GM19468 (cell line): Measurements from ENCODE around the gene OASL.
"Not testable (repeated sequence)": the region's sequence is repeated elsewhere in the genome, so short reads cannot be mapped to it uniquely, and the experiment has no call there.

Source experiments
- ATAC-seq: cut with Tn5 transposase; IDR thresholded peaks from one replicate; pipeline ENCODE4 v1.9.1; 2021; ENCODE audit warnings: mild to moderate bottlenecking, moderate library complexity, moderate number of reproducible peaks; ENCODE audit not compliant: unreplicated experiment; ENCODE audit errors: extremely low read depth

The OASL gene

GRCh38 chr12:121060149-121061001, 21.3 kb upstream of the OASL start:
- ATAC-seq: peak; percentile 65

GRCh38 chr12:121059031-121059898, 20.2 kb upstream of the OASL start:
- ATAC-seq: no peak

DNA sequence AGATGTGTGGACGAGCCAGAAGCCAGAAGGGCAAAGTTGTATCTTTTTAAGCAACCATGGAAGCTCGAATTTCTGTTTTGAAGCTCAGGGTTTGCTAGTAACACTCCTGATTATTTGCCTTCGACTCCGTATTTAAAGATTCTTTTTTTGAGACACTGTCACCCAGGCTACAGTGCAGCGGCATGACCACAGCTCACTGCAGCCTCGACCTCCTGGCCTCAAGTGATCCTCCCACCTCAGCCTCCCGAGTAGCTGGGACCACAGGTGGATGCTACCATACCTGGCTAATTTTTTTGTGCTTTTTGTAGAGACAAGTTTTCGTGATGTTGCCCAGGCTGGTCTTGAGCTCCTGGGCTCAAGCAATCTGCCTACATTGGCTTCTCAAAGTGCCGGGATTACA, 18.7 kb upstream of the OASL start:
- no peak for ATAC-seq

DNA sequence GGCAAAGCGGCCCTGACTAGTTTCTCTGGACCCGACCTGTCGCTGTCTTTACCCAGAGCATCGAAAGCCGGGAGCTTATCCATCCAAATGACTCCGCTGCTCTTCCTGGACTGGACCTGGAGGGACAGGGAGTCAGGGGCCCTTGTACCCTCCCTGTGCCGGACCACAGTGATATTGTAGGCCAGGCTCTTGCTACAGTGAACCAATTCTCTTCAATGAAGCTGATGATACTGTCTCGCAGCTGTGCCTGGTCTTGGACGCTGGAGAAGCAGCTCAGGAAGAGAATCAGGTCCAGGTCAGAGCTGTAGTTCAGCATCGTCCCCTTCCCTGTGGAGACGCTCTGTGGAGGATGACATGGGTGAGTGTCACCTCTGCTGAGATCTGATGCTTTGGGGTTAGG, 14.7 kb upstream of the OASL start:
- ATAC-seq: no peak

DNA sequence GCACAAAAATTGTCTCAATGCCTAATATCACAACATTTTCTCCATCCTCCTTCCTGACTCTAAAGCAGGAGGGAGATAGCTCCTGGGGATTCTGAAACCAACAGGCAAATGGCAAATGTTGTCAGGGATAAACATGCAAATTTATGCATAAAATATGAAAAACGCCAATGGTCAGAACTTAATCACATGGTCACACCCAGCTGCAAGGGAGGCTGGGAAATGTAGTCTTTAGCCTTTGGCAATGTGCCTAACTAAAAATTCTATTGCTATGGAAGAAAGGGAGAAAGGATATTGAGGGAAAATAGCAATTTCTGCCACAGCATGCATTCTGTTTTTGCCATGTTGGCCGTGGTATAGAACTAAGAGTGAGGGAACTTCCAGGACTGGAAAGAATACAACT, 11.7 kb upstream of the OASL start:
- ATAC-seq: no peak

GRCh38 chr12:121048442-121048841, 9.4 kb upstream of the OASL start:
- ATAC-seq: no peak

- ATAC-seq: not testable (repeated sequence)
These were observed 8.4 kb upstream of the OASL start for GRCh38 chr12:121047400-121047799.

GRCh38 chr12:121043067-121043466, 4.0 kb upstream of the OASL start:
- ATAC-seq: no peak

GRCh38 chr12:121036810-121037326, 2.2 kb downstream of the OASL start:
- no peak for ATAC-seq

DNA sequence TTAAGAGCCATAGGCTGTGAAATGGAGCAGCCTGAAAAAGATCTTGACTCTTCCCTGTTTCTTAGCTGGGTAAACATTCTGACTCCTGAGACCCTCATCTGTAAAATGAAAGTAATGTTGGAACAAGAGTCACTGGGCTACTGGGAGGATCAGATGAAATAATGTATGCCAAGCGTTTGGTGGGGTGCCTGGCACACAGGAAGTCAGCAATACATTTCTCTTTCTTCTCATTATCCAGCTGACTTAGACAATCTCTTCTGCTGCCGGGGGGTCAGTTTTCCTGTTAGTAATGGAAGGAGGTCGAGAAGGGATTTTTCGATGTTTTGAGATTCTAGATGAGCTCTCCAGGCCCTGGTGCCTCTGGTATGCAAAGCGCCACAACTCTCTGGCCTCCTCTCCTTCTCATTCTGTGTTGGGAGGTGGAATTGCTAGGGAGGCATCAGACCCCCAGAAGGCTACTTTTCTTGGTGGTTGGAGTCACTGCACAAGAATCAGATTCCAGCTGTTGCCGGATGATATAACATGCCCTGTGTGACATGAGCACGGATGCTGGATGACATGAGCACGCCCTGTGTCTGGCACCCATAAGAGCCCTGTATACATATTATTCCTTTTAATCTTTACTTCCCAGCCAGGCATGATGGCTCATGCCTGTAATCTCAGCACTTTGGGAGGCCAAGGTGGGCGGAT, 4.3 kb downstream of the OASL start:
- no peak for ATAC-seq

DNA sequence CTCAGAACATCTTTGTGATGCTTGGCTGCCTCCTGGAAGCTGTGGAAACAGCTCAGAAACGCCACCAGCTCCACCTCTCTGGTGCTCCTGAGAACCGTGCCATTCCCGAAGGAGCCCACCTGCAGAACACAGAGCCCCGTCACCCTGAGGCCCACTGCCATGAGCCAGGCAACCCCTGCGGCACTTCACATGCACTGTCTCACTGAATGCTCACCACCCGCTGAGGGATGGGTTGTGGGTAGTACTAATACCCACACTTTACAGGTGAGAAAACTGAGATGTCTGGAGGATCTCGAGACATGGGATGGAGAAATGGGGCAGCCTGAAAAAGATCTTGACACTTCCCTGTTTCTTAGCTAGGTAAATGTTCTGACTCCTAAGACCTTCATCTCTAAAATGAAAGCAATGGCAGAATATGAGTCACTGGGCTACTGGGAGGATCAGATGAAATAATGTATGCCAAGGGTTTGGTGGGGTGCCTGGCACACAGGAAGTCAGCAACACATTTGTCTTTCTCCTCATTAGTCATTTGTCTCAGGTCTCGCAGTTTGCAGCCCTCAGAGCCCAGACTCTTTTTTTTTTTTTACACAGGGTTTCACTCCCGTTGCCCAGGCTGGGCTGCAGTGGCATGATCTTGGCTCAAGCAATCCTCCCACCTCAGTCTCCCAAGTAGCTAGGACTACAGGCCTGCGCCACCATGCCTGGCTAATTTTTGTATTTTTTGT, 5.3 kb downstream of the OASL start:
- no peak for ATAC-seq

GRCh38 chr12:121030576-121031212, 8.4 kb downstream of the OASL start:
- ATAC-seq: no peak

DNA sequence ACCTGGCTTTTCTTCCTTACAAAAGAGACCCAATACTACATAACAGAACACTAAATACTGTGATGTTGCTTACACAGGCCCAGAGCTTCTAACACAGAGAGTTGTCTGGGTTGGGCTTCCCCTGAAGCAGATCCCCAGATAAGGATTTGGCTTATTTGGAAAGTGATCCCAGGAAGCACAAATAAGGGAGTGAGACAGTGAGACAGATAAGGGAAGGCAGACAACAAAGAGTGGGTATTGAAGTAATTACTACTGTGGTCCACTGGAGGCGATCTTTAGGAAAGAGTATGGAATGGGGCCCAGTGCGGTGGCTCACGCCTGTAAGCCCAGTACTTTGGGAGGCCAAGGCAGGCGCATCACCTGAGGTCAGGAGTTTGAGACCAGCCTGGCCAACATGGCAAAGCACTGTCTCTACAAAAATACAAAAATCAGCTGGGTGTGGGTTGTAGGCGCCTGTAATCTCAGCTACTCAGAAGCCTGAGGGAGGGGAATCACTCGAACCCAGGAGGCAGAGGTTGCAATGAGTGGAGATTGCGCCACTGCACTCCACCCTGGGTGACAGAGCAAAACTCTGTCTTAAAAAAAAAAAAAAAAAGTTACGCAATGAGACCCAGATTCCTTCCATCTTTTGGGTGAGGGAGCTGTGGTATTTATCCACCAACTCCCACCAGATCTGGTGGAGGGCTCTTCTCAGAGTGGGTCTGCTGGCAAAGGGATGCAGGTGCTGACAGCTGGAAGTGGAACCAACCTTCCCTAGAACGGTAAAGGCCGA, 12.6 kb downstream of the OASL start:
- no peak for ATAC-seq

- ATAC-seq: no peak
These were observed 13.4 kb downstream of the OASL start for GRCh38 chr12:121025442-121026226.

- ATAC-seq: no peak
These were observed 15.2 kb downstream of the OASL start for GRCh38 chr12:121023799-121024198.

DNA sequence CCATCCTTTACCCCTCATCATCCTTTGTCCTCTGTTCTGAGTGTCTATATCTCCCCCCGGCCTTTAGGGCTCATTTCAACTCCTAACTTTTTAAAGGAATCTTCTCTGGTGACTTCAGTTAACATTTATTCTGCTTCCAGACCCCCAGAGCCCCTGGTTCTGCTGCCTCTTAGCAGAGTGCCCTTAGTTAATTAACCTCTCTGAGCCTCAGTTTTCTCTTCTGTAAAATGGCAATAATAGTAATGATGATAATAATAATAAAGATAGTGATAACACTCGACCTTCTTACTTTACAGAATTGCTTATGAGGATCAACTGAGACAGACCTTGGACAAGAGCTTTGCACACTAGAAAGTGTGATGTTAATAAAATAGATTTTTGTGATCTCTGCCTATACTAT, 16.3 kb downstream of the OASL start:
- ATAC-seq: no peak

DNA sequence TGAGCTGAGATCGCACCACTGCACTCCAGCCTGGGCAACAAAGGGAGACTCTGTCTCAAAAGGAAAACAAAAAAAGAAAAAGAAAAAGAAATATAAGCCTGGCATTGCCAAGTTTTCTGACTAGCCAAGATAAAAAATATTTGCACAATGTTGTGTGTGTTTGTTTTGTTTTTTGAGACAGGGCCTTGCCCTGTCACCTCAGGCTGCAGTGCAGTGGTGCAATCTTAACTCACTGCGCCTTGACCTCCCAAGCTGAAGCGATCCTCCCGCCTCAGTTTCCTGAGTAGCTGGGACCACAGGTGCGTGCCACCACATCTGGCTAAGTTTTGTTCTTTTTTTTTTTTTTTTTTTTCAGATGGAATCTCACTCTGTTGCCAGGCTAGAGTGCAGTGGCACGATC, 17.3 kb downstream of the OASL start:
- ATAC-seq: no peak
